Measurements from ENCODE around the gene DHX35. TPM values are rescaled to one million over a fixed set of nuclear protein-coding genes. Genes with fewer than 3 reads are reported as not detected.
"Not testable (repeated sequence)": the region's sequence is repeated elsewhere in the genome, so short reads cannot be mapped to it uniquely, and the experiment has no call there.

Gene DHX35
- total RNA-seq, 1 donor from 2014 or later = 6.3 TPM

- no peak for ATAC-seq
Observed at GRCh38 chr20:38941726-38942389, 20.3 kb upstream of the DHX35 start.

GRCh38 chr20:38945012-38945411, 17.1 kb upstream of the DHX35 start:
- ATAC-seq = no peak

GRCh38 chr20:38946836-38947235, 15.3 kb upstream of the DHX35 start:
- no peak for ATAC-seq

- ATAC-seq = peak; percentile 63
Observed at GRCh38 chr20:38947931-38948362, 14.2 kb upstream of the DHX35 start.

- no peak for ATAC-seq
Observed at GRCh38 chr20:38950254-38950653, 11.9 kb upstream of the DHX35 start.

- no peak for ATAC-seq
Observed at GRCh38 chr20:38951611-38952010, 10.5 kb upstream of the DHX35 start.

- ATAC-seq = no peak
Observed at GRCh38 chr20:38952153-38952552, 10.0 kb upstream of the DHX35 start.

- no peak for ATAC-seq
Observed at GRCh38 chr20:38953630-38954340, 8.4 kb upstream of the DHX35 start.

- ATAC-seq = no peak
Observed at GRCh38 chr20:38957235-38957876, 4.8 kb upstream of the DHX35 start.

- no peak for ATAC-seq
Observed at GRCh38 chr20:38957915-38958485, 4.1 kb upstream of the DHX35 start.

- ATAC-seq = not testable (repeated sequence)
Observed at GRCh38 chr20:38960187-38960687, 1.9 kb upstream of the DHX35 start.

GRCh38 chr20:38961530-38962043, 557 bp upstream of the DHX35 start:
- peak; percentile 0 for ATAC-seq

- no peak for ATAC-seq
Observed at GRCh38 chr20:38962928-38963401, 821 bp downstream of the DHX35 start.

GRCh38 chr20:38963745-38964144, 1.6 kb downstream of the DHX35 start:
- ATAC-seq = no peak

- ATAC-seq = no peak
Observed at GRCh38 chr20:38965264-38965663, 3.1 kb downstream of the DHX35 start.

- ATAC-seq = no peak
Observed at GRCh38 chr20:38968090-38968489, 5.9 kb downstream of the DHX35 start.

GRCh38 chr20:38969708-38970107, 7.6 kb downstream of the DHX35 start:
- ATAC-seq = no peak

- peak; percentile 59 for ATAC-seq
Observed at GRCh38 chr20:38970302-38970701, 8.2 kb downstream of the DHX35 start.

- no peak for ATAC-seq
Observed at GRCh38 chr20:38973107-38973506, 11.0 kb downstream of the DHX35 start.

- no peak for ATAC-seq
Observed at GRCh38 chr20:38973645-38974044, 11.5 kb downstream of the DHX35 start.

- ATAC-seq = peak; percentile 74
Observed at GRCh38 chr20:38975539-38976120, 13.5 kb downstream of the DHX35 start.

GRCh38 chr20:38979434-38979833, 17.3 kb downstream of the DHX35 start:
- no peak for ATAC-seq
